HG02885 (cell line): ENCODE data around the gene WNT7A.

Source experiments
- ATAC-seq: cut with Tn5 transposase; IDR thresholded peaks from one replicate; pipeline ENCODE4 v1.9.1; 2021; ENCODE audit warnings: mild to moderate bottlenecking; ENCODE audit not compliant: unreplicated experiment, poor library complexity

Gene WNT7A

GRCh38 chr3:13833506-13834257 is 46.2 kb downstream of the WNT7A start:
- ATAC-seq = no peak

- no peak for ATAC-seq
Measured at GRCh38 chr3:13832130-13832529, 47.7 kb downstream of the WNT7A start.

- ATAC-seq = no peak
Measured at GRCh38 chr3:13831386-13831996, 48.4 kb downstream of the WNT7A start.

- ATAC-seq = no peak
Measured at GRCh38 chr3:13829311-13829710, 50.6 kb downstream of the WNT7A start.

GRCh38 chr3:13828501-13829265 is 51.2 kb downstream of the WNT7A start:
- ATAC-seq = no peak

- ATAC-seq = no peak
Measured at GRCh38 chr3:13827699-13828098, 52.2 kb downstream of the WNT7A start.

GRCh38 chr3:13827256-13827655 is 52.6 kb downstream of the WNT7A start:
- ATAC-seq = no peak

- ATAC-seq = no peak
Measured at GRCh38 chr3:13826672-13827071, 53.2 kb downstream of the WNT7A start.

GRCh38 chr3:13825821-13826220 is 54.0 kb downstream of the WNT7A start:
- no peak for ATAC-seq

- ATAC-seq = no peak
Measured at GRCh38 chr3:13825311-13825579, 54.6 kb downstream of the WNT7A start.

GRCh38 chr3:13824521-13825310 is 55.2 kb downstream of the WNT7A start:
- ATAC-seq = no peak

- ATAC-seq = no peak
Measured at GRCh38 chr3:13823692-13824091, 56.2 kb downstream of the WNT7A start.

GRCh38 chr3:13822871-13823585 is 56.8 kb downstream of the WNT7A start:
- no peak for ATAC-seq

- no peak for ATAC-seq
Measured at GRCh38 chr3:13822042-13822441, 57.8 kb downstream of the WNT7A start.

GRCh38 chr3:13821126-13821525 is 58.7 kb downstream of the WNT7A start:
- no peak for ATAC-seq

- ATAC-seq = no peak
Measured at GRCh38 chr3:13818919-13819318, 61.0 kb downstream of the WNT7A start.

GRCh38 chr3:13815088-13815683 is 64.7 kb downstream of the WNT7A start:
- no peak for ATAC-seq

GRCh38 chr3:13812034-13812471 is 67.8 kb downstream of the WNT7A start:
- no peak for ATAC-seq

GRCh38 chr3:13811614-13812013 is 68.3 kb downstream of the WNT7A start:
- no peak for ATAC-seq

- no peak for ATAC-seq
Measured at GRCh38 chr3:13808550-13808949, 71.3 kb downstream of the WNT7A start.
